K562 (cell line): Measurements from ENCODE around the gene FAM53A. TPM values are rescaled to one million over a fixed set of nuclear protein-coding genes. Genes with fewer than 3 reads are reported as not detected.

Experiments
- ATAC-seq: fragments of 200-7000 bp; cut with Tn5 transposase; 3 replicates; pipeline ENCODE4 v1.9.1; 2020; ENCODE audit warnings: moderate library complexity
- BruUV-seq: library from RNA; stranded (reverse); fragments of 400-500 nt; replicated peaks from 2 replicates; lab custom pipeline; 2021; lab: Mats Ljungman, UMichigan
- CTCF ChIA-PET: fragments of 300-600 bp; formaldehyde crosslinking; extraction: SDS; loops from one replicate; lab custom pipeline; 2021; ENCODE audit warnings: low intra/inter-chr PET ratio; lab: Yijun Ruan, JAX
- POLR2A ChIA-PET: fragments of 300-600, 350-650 bp; sonication (Branson Sonifier 250); formaldehyde crosslinking; extraction: SDS; loops from one replicate; lab custom pipeline; 2021; ENCODE audit warnings: antibody characterized with exemption, inconsistent platforms; lab: Yijun Ruan, JAX
- DNase-seq, 4 experiments: peaks; one replicate each; pipeline versions ENCODE4 v3.0.0 to v3.0.0-alpha.2; 2011 to 2018; ENCODE audit warnings: low spot score in 3 of 4, mixed read lengths in 3 of 4; ENCODE audit errors: extremely low read depth in 1 of 4
- FAIRE-seq: peaks from 2 replicates; lab custom pipeline; 2011; peaks lifted over from hg19 to GRCh38; lab: Jason Lieb, UNC
- H2AFZ ChIP-seq: 2 replicates; pipeline ENCODE4 v1.6.0; 2011; ENCODE audit warnings: low read depth, low read length, control low read depth, inconsistent platforms
- H3K27ac ChIP-seq: fragments of 200-600 bp; 3 replicates; pipeline ENCODE4 v1.8.0; 2011; ENCODE audit warnings: low read depth, mild to moderate bottlenecking, control low read depth, inconsistent platforms, low read length, moderate library complexity, mixed read lengths; ENCODE audit errors: extremely low read depth
- H3K27me3 ChIP-seq, 2 experiments: fragments of 300-600 bp in 1 of 2; 2 replicates in 1 of 2; 3 replicates in 1 of 2; pipeline versions ENCODE4 v1.6.0 to v1.8.0; 2011; ENCODE audit warnings: inconsistent platforms in 2 of 2, low read length in 2 of 2, mild to moderate bottlenecking in 1 of 2, mixed read lengths in 1 of 2, moderate library complexity in 1 of 2; ENCODE audit not compliant: control insufficient read depth in 2 of 2, insufficient read depth in 2 of 2
- H3K36me3 ChIP-seq: fragments of 300-600 bp; 3 replicates; pipeline ENCODE4 v1.8.0; 2011; ENCODE audit warnings: mild to moderate bottlenecking, low read length, inconsistent platforms; ENCODE audit not compliant: control insufficient read depth, insufficient read depth
- H3K4me1 ChIP-seq, 2 experiments: fragments of 200-600 bp in 1 of 2; replicated peaks in 1 of 2; 2 replicates in 1 of 2; 3 replicates in 1 of 2; pipeline versions ENCODE4 v1.5.1 to v1.8.0; 2011; ENCODE audit warnings: inconsistent platforms in 2 of 2, low read length in 2 of 2, mild to moderate bottlenecking in 1 of 2, mixed read lengths in 1 of 2, moderate library complexity in 1 of 2; ENCODE audit not compliant: control insufficient read depth in 2 of 2, insufficient read depth in 2 of 2
- H3K4me2 ChIP-seq: 2 replicates; pipeline ENCODE4 v1.6.1; 2011; ENCODE audit warnings: low read length, control low read depth, inconsistent platforms, mixed read lengths; ENCODE audit not compliant: insufficient read depth
- H3K4me3 ChIP-seq: fragments of 200-600 bp; sonication (generic), shearing (Covaris generic); 2 replicates; pipeline ENCODE4 v1.5.1; 2016; ENCODE audit warnings: control low read depth, inconsistent platforms
- H3K79me2 ChIP-seq: fragments of 200-600 bp; 3 replicates; pipeline ENCODE4 v1.8.0; 2011; ENCODE audit warnings: low read length, inconsistent platforms; ENCODE audit not compliant: control insufficient read depth, insufficient read depth
- H3K9ac ChIP-seq, 2 experiments: 2 replicates each; pipeline versions ENCODE4 v1.6.0 to v1.6.1; 2011; ENCODE audit warnings: low read depth in 2 of 2, low read length in 2 of 2, control low read depth in 1 of 2, inconsistent platforms in 1 of 2, mild to moderate bottlenecking in 1 of 2, mixed read lengths in 1 of 2; ENCODE audit not compliant: insufficient read depth in 1 of 2
- H3K9me1 ChIP-seq: one replicate; pipeline ENCODE4 v1.6.0; 2011; ENCODE audit warnings: inconsistent platforms, mild to moderate bottlenecking, low read length, moderate library complexity; ENCODE audit not compliant: control insufficient read depth, insufficient read depth
- H3K9me3 ChIP-seq: replicated peaks from 2 replicates; pipeline ENCODE4 v1.5.1; 2011; ENCODE audit warnings: low read depth, low read length, inconsistent platforms; ENCODE audit not compliant: control insufficient read depth, insufficient read depth
- H4K20me1 ChIP-seq: replicated peaks from 2 replicates; pipeline ENCODE4 v1.6.1; 2011; ENCODE audit warnings: low read length, inconsistent platforms, mixed read lengths; ENCODE audit not compliant: control insufficient read depth, insufficient read depth
- ARID1B ChIP-seq: fragments of 450-650 bp; IDR thresholded peaks from 2 replicates; pipeline ENCODE4 v1.6.1; 2016; ENCODE audit warnings: antibody characterized with exemption, mild to moderate bottlenecking, inconsistent platforms
- ARID2 ChIP-seq: fragments of 450-650 bp; IDR thresholded peaks from 2 replicates; pipeline ENCODE4 v1.6.1; 2017; ENCODE audit warnings: antibody characterized with exemption, mild to moderate bottlenecking
- ETV5 ChIP-seq: sonication (generic); formaldehyde crosslinking; IDR thresholded peaks from 2 replicates; pipeline ENCODE4 v1.4.0; 2020; ENCODE audit warnings: low read depth, mild to moderate bottlenecking, missing genetic modification reagents
- NCOA2 ChIP-seq, 2 experiments: fragments of 450-650 bp; IDR thresholded peaks; 2 replicates each; pipeline ENCODE4 v1.6.1; 2018; ENCODE audit warnings: mild to moderate bottlenecking in 2 of 2, moderate library complexity in 1 of 2; ENCODE audit not compliant: partially characterized antibody in 2 of 2
- PCBP1 ChIP-seq: fragments of 200-400 bp; formaldehyde crosslinking; IDR thresholded peaks from 2 replicates; pipeline ENCODE4 v1.6.1; 2018; ENCODE audit warnings: mild to moderate bottlenecking, low read depth, low read length; ENCODE audit not compliant: poor library complexity, severe bottlenecking
- POLR2G ChIP-seq: fragments of 200-400 bp; formaldehyde crosslinking; IDR thresholded peaks from 2 replicates; pipeline ENCODE4 v1.6.1; 2017; ENCODE audit warnings: low read depth, mild to moderate bottlenecking, antibody characterized with exemption, low read length, moderate library complexity
- POLR3A ChIP-seq: IDR thresholded peaks from 2 replicates; pipeline ENCODE4 v1.6.1; 2011; ENCODE audit warnings: borderline replicate concordance, mild to moderate bottlenecking, moderate library complexity; ENCODE audit not compliant: insufficient read length, insufficient read depth; ENCODE audit errors: extremely low read depth
- PTTG1 ChIP-seq: fragments of 450-650 bp; IDR thresholded peaks from 2 replicates; pipeline ENCODE4 v1.6.1; 2016; ENCODE audit warnings: low read depth, mild to moderate bottlenecking, missing genetic modification characterization, missing compliant biosample characterization
- TEAD2 ChIP-seq: fragments of 450-650 bp; IDR thresholded peaks from 2 replicates; pipeline ENCODE4 v1.6.1; 2016; ENCODE audit warnings: missing genetic modification characterization, control low read depth, missing compliant biosample characterization
- YY1 ChIP-seq, 3 experiments: IDR thresholded peaks; 2 replicates each; pipeline ENCODE4 v1.6.1; 2011; ENCODE audit warnings: low read length in 2 of 3, mild to moderate bottlenecking in 2 of 3, moderate library complexity in 2 of 3, borderline replicate concordance in 1 of 3, control low read depth in 1 of 3, low read depth in 1 of 3; ENCODE audit not compliant: insufficient read depth in 3 of 3, insufficient replicate concordance in 2 of 3, control insufficient read depth in 1 of 3, insufficient read length in 1 of 3; ENCODE audit errors: extremely low read depth in 1 of 3
- ZNF583 ChIP-seq: fragments of 250-450 bp; sonication (Bioruptor Pico); IDR thresholded peaks from 2 replicates; pipeline ENCODE4 v1.4.0; 2020
- ZNF75A ChIP-seq: fragments of 450-650 bp; formaldehyde crosslinking; IDR thresholded peaks from 2 replicates; pipeline ENCODE4 v1.4.0; 2020; ENCODE audit warnings: mild to moderate bottlenecking
- ZNF785 ChIP-seq: fragments of 250-450 bp; sonication (Bioruptor Pico); IDR thresholded peaks from 2 replicates; pipeline ENCODE4 v1.4.0; 2020; ENCODE audit warnings: mild to moderate bottlenecking
- ZSCAN29 ChIP-seq: fragments of 450-650 bp; IDR thresholded peaks from 2 replicates; pipeline ENCODE4 v1.6.1; 2017
- WGBS: fragments of 100-300 bp; shearing (Covaris generic); methylation state at CpG from one replicate; pipeline ENCODE4 v1.1.6; 2016; ENCODE audit warnings: low coverage, mixed read lengths; ENCODE audit not compliant: insufficient coverage; ENCODE audit errors: missing lambda C conversion rate; 5-methylcytosine and 5-hydroxymethylcytosine counted together
- in situ Hi-C: fragments of 300-500 bp; cut with MboI; formaldehyde crosslinking; loops from 4 replicates; pipeline ENCODE4 v1.15.0; 2018; ENCODE audit warnings: inconsistent platforms, mixed read lengths
- intact Hi-C: fragments of 100-400 bp; cut with micrococcal nuclease; formaldehyde crosslinking; loops from 2 replicates; pipeline ENCODE4 v1.14.2; 2022
- polyA plus RNA-seq, 8 experiments: library from polyadenylated mRNA; depleted of rRNA in 4 of 8; stranded (reverse) in 5 of 8; unstranded in 3 of 8; fragments of >200 nt; fragmentation: Nextera tagmentation in 2 of 8; fragmentation: Illumina TruSeq in 1 of 8; extraction: Ambion mirVana in 2 of 8; extraction: Trizol in 1 of 8; gene quantifications; 2 replicates each; pipeline versions ENCODE4 v1.2.1 to v1.2.3, GENCODE V29; 2011 to 2014; ENCODE audit warnings: inconsistent platforms in 1 of 8, missing spikeins in 1 of 8
- total RNA-seq, 7 experiments: library from RNA; depleted of rRNA in 6 of 7; stranded (reverse); fragments of >200 nt in 6 of 7; fragmentation: Illumina TruSeq in 2 of 7; extraction: Trizol in 2 of 7; gene quantifications; 2 replicates each; pipeline versions ENCODE4 v1.2.1 to v1.2.3, GENCODE V29; 2011 to 2021; ENCODE audit warnings: low replicate concordance in 1 of 7
- TF ChIP-seq, protein P1 (sequence below): fragments of 250-450 bp; sonication (Bioruptor Pico); IDR thresholded peaks from 2 replicates; pipeline ENCODE4 v1.5.0; 2021
- TF ChIP-seq, protein P2 (sequence below): sonication (generic); formaldehyde crosslinking; IDR thresholded peaks from 2 replicates; pipeline ENCODE4 v1.8.0; 2022; ENCODE audit warnings: mild to moderate bottlenecking, missing genetic modification reagents

The FAM53A gene
- total and polyA plus RNA-seq, 9 of the 15 experiments (the other 6 are each of a cell fraction or from before 2014, with no cell fraction given), result 0.53 to 2.7 (median 1.4) TPM; not detected in 2

DNA sequence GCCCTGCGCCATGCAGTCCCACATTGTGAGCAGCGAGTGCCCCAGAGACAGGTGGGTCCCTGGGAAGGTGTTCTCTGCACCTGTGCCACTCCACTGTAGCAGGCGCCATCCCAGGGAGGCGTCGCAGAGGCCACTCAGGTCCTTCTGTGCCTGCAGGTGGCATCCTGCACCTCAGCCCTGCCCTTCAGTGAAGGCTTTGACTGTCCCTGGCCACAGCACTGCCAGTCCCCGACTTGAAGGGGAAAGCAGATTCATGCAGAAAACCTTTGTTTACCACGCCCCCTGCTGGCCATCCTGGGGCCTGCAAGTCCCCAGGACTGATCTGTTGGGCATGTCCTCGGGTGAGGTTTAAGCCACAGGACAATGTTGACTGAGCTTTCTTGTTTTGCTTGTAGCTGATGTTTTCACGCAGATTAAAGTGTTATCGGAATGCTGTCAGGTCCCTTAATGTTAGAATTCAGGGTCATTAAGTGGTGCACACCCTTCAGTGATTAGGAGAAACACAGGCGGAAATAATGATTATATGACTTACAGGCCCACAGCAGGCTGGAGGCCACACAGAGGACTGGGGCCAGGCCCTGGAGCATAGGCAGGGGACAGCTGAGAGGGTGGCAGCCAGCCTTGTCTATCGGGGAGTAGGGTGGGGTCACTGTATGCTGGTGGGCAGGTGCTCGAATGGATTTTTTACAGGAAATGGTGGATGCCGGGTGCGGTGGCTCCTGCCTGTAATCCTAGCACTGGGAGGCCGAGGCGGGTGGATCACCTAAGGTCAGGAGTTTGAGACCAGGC, 42.2 kb upstream of the FAM53A start:
- Histone ChIP-seq H3K36me3 (peaks cover 84% of the 10 kb centered on the region), H3K9me1 (no peaks in the 10 kb centered on the region), H3K27me3 (no peaks in the 10 kb centered on the region), H3K9me3 (no peaks in the 10 kb centered on the region), H3K4me1 (peaks cover 10 to 48% of the 10 kb centered on the region in 2 experiments; a peak in 4 of 5 replicates), H3K27ac (no peak overlapping the region), H3K4me3 (no peak overlapping the region), H3K79me2 (peaks cover 87% of the 10 kb centered on the region), H4K20me1 (peaks cover 23% of the 10 kb centered on the region), H3K9ac (peak overlapping the region in 1 of 2 experiments; percentile 71; a peak in 2 of 4 replicates), H2AFZ (no peak overlapping the region), H3K4me2 (no peak overlapping the region)
- FAIRE-seq (peak; percentile 96), DNase-seq (peak; percentile 54 to 91 (median 66)), ATAC-seq (peak; percentile 72)
- ChIA-PET CTCF (interaction anchor here (0.6 to 2.2 kb wide), 7 partner anchors 34 to 374 kb away, joined by 3 to 20 read pairs (median 4); no protein-coding TSS in a partner anchor), POLR2A (interaction anchor here (0.6 to 0.8 kb wide), 2 partner anchors 11 to 15 kb away, joined by 3 read pairs; partner anchors contain the start of gene SLBP)
- in situ Hi-C loops (no loop called here), intact Hi-C loops (loop anchor here (1.0 to 10.0 kb wide), 3 partner anchors 33 to 372 kb away; no protein-coding TSS in a partner anchor)
- 57% methylated on average over 15 of the region's 17 CpGs for WGBS
- BruUV-seq, result no TSS peak
- TF ChIP-seq, protein P1, sequence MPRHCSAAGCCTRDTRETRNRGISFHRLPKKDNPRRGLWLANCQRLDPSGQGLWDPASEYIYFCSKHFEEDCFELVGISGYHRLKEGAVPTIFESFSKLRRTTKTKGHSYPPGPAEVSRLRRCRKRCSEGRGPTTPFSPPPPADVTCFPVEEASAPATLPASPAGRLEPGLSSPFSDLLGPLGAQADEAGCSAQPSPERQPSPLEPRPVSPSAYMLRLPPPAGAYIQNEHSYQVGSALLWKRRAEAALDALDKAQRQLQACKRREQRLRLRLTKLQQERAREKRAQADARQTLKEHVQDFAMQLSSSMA (CRISPR knock-in tag), result no peak
- no peak for TF ChIP-seq ETV5 (CRISPR knock-in tag)
- TF ChIP-seq, protein P2, sequence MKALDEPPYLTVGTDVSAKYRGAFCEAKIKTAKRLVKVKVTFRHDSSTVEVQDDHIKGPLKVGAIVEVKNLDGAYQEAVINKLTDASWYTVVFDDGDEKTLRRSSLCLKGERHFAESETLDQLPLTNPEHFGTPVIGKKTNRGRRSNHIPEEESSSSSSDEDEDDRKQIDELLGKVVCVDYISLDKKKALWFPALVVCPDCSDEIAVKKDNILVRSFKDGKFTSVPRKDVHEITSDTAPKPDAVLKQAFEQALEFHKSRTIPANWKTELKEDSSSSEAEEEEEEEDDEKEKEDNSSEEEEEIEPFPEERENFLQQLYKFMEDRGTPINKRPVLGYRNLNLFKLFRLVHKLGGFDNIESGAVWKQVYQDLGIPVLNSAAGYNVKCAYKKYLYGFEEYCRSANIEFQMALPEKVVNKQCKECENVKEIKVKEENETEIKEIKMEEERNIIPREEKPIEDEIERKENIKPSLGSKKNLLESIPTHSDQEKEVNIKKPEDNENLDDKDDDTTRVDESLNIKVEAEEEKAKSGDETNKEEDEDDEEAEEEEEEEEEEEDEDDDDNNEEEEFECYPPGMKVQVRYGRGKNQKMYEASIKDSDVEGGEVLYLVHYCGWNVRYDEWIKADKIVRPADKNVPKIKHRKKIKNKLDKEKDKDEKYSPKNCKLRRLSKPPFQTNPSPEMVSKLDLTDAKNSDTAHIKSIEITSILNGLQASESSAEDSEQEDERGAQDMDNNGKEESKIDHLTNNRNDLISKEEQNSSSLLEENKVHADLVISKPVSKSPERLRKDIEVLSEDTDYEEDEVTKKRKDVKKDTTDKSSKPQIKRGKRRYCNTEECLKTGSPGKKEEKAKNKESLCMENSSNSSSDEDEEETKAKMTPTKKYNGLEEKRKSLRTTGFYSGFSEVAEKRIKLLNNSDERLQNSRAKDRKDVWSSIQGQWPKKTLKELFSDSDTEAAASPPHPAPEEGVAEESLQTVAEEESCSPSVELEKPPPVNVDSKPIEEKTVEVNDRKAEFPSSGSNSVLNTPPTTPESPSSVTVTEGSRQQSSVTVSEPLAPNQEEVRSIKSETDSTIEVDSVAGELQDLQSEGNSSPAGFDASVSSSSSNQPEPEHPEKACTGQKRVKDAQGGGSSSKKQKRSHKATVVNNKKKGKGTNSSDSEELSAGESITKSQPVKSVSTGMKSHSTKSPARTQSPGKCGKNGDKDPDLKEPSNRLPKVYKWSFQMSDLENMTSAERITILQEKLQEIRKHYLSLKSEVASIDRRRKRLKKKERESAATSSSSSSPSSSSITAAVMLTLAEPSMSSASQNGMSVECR (CRISPR knock-in tag), result no peak
- TF ChIP-seq PTTG1, result no peak
- no peak for TF ChIP-seq POLR3A
- no peak for TF ChIP-seq TEAD2 (tag)
- TF ChIP-seq ZNF785 (CRISPR knock-in tag), result no peak
- no peak for TF ChIP-seq ARID2
- TF ChIP-seq YY1 (IDR thresholded peaks at IDR 0.05; ENCODE audit: borderline replicate concordance in 1 of 3, control insufficient read depth in 1 of 3, extremely low read depth in 1 of 3, insufficient read depth in 3 of 3, insufficient read length in 1 of 3, insufficient replicate concordance in 2 of 3, low read depth in 1 of 3, low read length in 2 of 3), result no peak
- TF ChIP-seq ZNF583, result no peak
- TF ChIP-seq PCBP1, result no peak
- no peak for TF ChIP-seq ZNF75A
- TF ChIP-seq NCOA2 (IDR thresholded peaks at IDR 0.05; ENCODE audit: partially characterized antibody in 2 of 2), result no peak
- no peak for TF ChIP-seq ZSCAN29
- TF ChIP-seq POLR2G, result peak; percentile 35
- TF ChIP-seq ARID1B, result no peak
